SK-N-SH (cell line): Measurements from ENCODE around the gene CCL23. TPM values are rescaled to one million over a fixed set of nuclear protein-coding genes. Genes with fewer than 3 reads are reported as not detected.

ENCODE experiments used
- CTCF ChIA-PET: fragments of 300-600, 350-600 bp; formaldehyde crosslinking; extraction: SDS; loops from one replicate; lab custom pipeline; 2021; lab: Yijun Ruan, JAX
- POLR2A ChIA-PET: fragments of 350-600 bp; sonication (Branson Sonifier 250); formaldehyde crosslinking; extraction: SDS; loops from one replicate; lab custom pipeline; 2020; ENCODE audit warnings: antibody characterized with exemption, inconsistent platforms; lab: Yijun Ruan, JAX
- DNase-seq: peaks from one replicate; pipeline ENCODE4 v3.0.0; 2012
- H2AFZ ChIP-seq: fragments of 200-600 bp; sonication (generic); 2 replicates; pipeline ENCODE4 v1.8.1; 2016; ENCODE audit warnings: antibody characterized with exemption, mild to moderate bottlenecking, low read depth
- H3F3A ChIP-seq: fragments of 200-600 bp; sonication (generic); replicated peaks from 2 replicates; pipeline ENCODE3; 2016; ENCODE audit warnings: antibody characterized with exemption, mild to moderate bottlenecking; ENCODE audit not compliant: insufficient read depth
- H3K27ac ChIP-seq, 2 experiments: fragments of 200-500 bp in 1 of 2; fragments of 200-600 bp in 1 of 2; sonication (Bioruptor generic) in 1 of 2; sonication (generic), shearing (Covaris generic) in 1 of 2; 2 replicates each; pipeline versions ENCODE4 v1.5.1 to v1.6.1; 2014 to 2016; ENCODE audit warnings: low read depth in 2 of 2, inconsistent platforms in 1 of 2, low read length in 1 of 2, mild to moderate bottlenecking in 1 of 2, mixed read lengths in 1 of 2
- H3K27me3 ChIP-seq: fragments of 200-600 bp; sonication (generic), shearing (Covaris generic); 2 replicates; pipeline ENCODE4 v1.6.1; 2016; ENCODE audit warnings: mixed run types; ENCODE audit not compliant: insufficient read depth
- H3K36me3 ChIP-seq, 2 experiments: fragments of 200-500 bp in 1 of 2; fragments of 200-600 bp in 1 of 2; sonication (Bioruptor generic) in 1 of 2; sonication (generic) in 1 of 2; replicated peaks in 1 of 2; 2 replicates each; pipeline versions ENCODE3 to v1.5.1; 2014 to 2016; ENCODE audit warnings: low read length in 1 of 2, mild to moderate bottlenecking in 1 of 2; ENCODE audit not compliant: insufficient read depth in 2 of 2, control insufficient read depth in 1 of 2
- H3K4me1 ChIP-seq, 2 experiments: fragments of 200-500 bp in 1 of 2; fragments of 200-600 bp in 1 of 2; sonication (Bioruptor generic) in 1 of 2; sonication (generic), shearing (Covaris generic) in 1 of 2; 2 replicates each; pipeline versions ENCODE4 v1.5.1 to v1.6.1; 2014 to 2016; ENCODE audit warnings: low read depth in 1 of 2, low read length in 1 of 2, mixed run types in 1 of 2; ENCODE audit not compliant: insufficient read depth in 2 of 2, control insufficient read depth in 1 of 2
- H3K4me2 ChIP-seq: fragments of 200-600 bp; sonication (generic), shearing (Covaris generic); 2 replicates; pipeline ENCODE4 v1.6.1; 2017; ENCODE audit warnings: mixed run types
- H3K4me3 ChIP-seq, 2 experiments: fragments of 200-500 bp in 1 of 2; fragments of 200-600 bp in 1 of 2; sonication (Bioruptor generic) in 1 of 2; sonication (generic), shearing (Covaris generic) in 1 of 2; 2 replicates each; pipeline versions ENCODE4 v1.5.1 to v1.8.1; 2014 to 2016; ENCODE audit warnings: low read depth in 2 of 2, inconsistent platforms in 1 of 2, low read length in 1 of 2, mild to moderate bottlenecking in 1 of 2, mixed read lengths in 1 of 2, moderate library complexity in 1 of 2
- H3K79me2 ChIP-seq: fragments of 200-600 bp; sonication (generic); 2 replicates; pipeline ENCODE4 v1.8.1; 2017; ENCODE audit warnings: mild to moderate bottlenecking; ENCODE audit not compliant: insufficient read depth
- H3K9ac ChIP-seq: fragments of 200-600 bp; sonication (generic); 2 replicates; pipeline ENCODE4 v1.6.1; 2017; ENCODE audit warnings: mixed run types
- H3K9me2 ChIP-seq: fragments of 200-600 bp; sonication (generic); 2 replicates; pipeline ENCODE4 v1.6.1; 2017; ENCODE audit warnings: mixed run types
- H3K9me3 ChIP-seq: fragments of 200-600 bp; sonication (generic); 2 replicates; pipeline ENCODE4 v1.6.1; 2017; ENCODE audit warnings: mixed run types, mild to moderate bottlenecking, moderate library complexity
- H4K20me1 ChIP-seq: fragments of 200-600 bp; sonication (generic); 2 replicates; pipeline ENCODE4 v1.6.1; 2017; ENCODE audit warnings: mild to moderate bottlenecking, mixed run types; ENCODE audit not compliant: insufficient read depth
- CHD2 ChIP-seq: fragments of 150-350 bp; IDR thresholded peaks from 2 replicates; pipeline ENCODE4 v1.6.1; 2018; ENCODE audit warnings: low read length; ENCODE audit not compliant: partially characterized antibody
- ELF1 ChIP-seq: IDR thresholded peaks from 2 replicates; pipeline ENCODE4 v1.4.0; 2012
- EP300 ChIP-seq, 2 experiments: IDR thresholded peaks; 2 replicates each; pipeline versions ENCODE4 v1.4.0 to v1.6.1; 2012; ENCODE audit warnings: borderline replicate concordance in 1 of 2, low read depth in 1 of 2, low read length in 1 of 2
- EZH2phosphoT487 ChIP-seq: fragments of 200-600 bp; sonication (generic); IDR thresholded peaks from 2 replicates; pipeline ENCODE4 v1.6.1; 2017; ENCODE audit warnings: low read depth, mixed run types, mild to moderate bottlenecking, antibody characterized with exemption, moderate library complexity, borderline replicate concordance
- NFIC ChIP-seq: IDR thresholded peaks from 2 replicates; pipeline ENCODE4 v1.4.0; 2012; ENCODE audit warnings: borderline replicate concordance
- NRF1 ChIP-seq: IDR thresholded peaks from 2 replicates; pipeline ENCODE4 v1.6.1; 2012; ENCODE audit warnings: low read depth, mild to moderate bottlenecking, low read length
- RAD21 ChIP-seq: IDR thresholded peaks from 2 replicates; pipeline ENCODE4 v1.6.1; 2012; ENCODE audit warnings: mild to moderate bottlenecking, low read length
- RCOR1 ChIP-seq: fragments of 150-350 bp; IDR thresholded peaks from 2 replicates; pipeline ENCODE4 v1.6.1; 2017; ENCODE audit warnings: antibody characterized with exemption, low read length
- SMC3 ChIP-seq: IDR thresholded peaks from 2 replicates; pipeline ENCODE4 v1.6.1; 2012; ENCODE audit warnings: low read depth, low read length, improper control_type of control experiment
- YY1 ChIP-seq: IDR thresholded peaks from 2 replicates; pipeline ENCODE4 v1.4.0; 2012; ENCODE audit warnings: low read depth, mild to moderate bottlenecking
- WGBS: methylation state at CpG from one replicate; pipeline ENCODE4 v1.1.6; 2017; ENCODE audit warnings: low lambda C conversion rate; 5-methylcytosine and 5-hydroxymethylcytosine counted together
- polyA plus RNA-seq, 3 experiments: library from polyadenylated mRNA; depleted of rRNA; stranded (reverse); fragments of >200 nt; gene quantifications; 2 replicates each; pipeline ENCODE4 v1.2.3, GENCODE V29; 2012
- TF ChIP-seq, protein P1 (sequence below): IDR thresholded peaks from 2 replicates; pipeline ENCODE4 v1.4.0; 2012; ENCODE audit warnings: low read depth, borderline replicate concordance
- TF ChIP-seq, protein P2 (sequence below): IDR thresholded peaks from 2 replicates; pipeline ENCODE4 v1.6.1; 2012; ENCODE audit warnings: mild to moderate bottlenecking, low read depth, low read length, moderate library complexity
- TF ChIP-seq, protein P3 (sequence below): fragments of 150-350 bp; IDR thresholded peaks from 2 replicates; pipeline ENCODE4 v1.6.1; 2016; ENCODE audit warnings: mild to moderate bottlenecking, low read depth, low read length
- TF ChIP-seq, protein P4 (sequence below): IDR thresholded peaks from 2 replicates; pipeline ENCODE4; 2012
- TF ChIP-seq, protein P5 (sequence below): fragments of 150-350 bp; IDR thresholded peaks from 2 replicates; pipeline ENCODE4 v1.6.1; 2017; ENCODE audit warnings: antibody characterized with exemption, low read length, low read depth, borderline replicate concordance

The CCL23 gene
- polyA plus RNA-seq, 1 of the 3 experiments (the other 2 are of a cell fraction) = not detected

DNA sequence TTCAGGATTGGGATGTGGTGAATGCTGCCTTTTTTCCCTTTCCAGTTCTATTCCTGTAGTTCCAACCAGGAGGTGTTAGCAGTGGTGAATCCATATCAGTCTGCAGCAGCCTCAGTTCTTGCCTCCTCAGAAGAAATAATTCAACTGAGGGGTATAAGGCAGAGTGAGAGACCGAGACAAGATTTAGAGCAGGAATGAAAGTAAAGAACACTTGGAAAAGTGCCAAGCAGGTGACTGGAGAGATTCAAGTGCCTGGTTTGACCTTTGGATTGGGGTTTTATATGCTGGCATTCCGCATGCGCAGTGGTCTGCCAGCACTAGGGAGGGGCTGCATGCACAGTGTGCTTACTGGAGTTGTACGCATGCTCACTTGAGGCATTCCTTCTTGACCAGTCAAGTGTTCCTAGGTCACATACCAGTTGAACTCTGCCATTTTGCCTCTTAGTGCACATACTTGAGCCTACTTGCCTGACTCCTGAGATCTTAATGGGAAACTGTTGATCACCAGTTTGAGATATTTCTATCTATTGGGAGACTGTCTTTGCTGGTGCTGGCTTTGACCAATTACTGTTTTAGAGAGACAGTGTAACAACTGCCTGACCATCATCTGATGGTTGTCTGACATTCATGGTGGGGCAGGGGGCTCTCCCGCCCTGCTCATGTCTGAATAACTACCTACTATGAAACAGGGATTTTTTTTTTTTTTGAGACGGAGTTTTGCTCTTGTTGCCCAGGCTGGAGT, 15.7 kb downstream of the CCL23 start (continued):
- TF ChIP-seq EZH2phosphoT487 = no peak
- TF ChIP-seq, protein P1, sequence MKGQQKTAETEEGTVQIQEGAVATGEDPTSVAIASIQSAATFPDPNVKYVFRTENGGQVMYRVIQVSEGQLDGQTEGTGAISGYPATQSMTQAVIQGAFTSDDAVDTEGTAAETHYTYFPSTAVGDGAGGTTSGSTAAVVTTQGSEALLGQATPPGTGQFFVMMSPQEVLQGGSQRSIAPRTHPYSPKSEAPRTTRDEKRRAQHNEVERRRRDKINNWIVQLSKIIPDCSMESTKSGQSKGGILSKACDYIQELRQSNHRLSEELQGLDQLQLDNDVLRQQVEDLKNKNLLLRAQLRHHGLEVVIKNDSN = no peak
- no peak for TF ChIP-seq ELF1
- TF ChIP-seq YY1 = no peak
- no peak for TF ChIP-seq SMC3
- TF ChIP-seq EP300 (IDR thresholded peaks at IDR 0.05; ENCODE audit: borderline replicate concordance in 1 of 2, low read depth in 1 of 2, low read length in 1 of 2) = no peak
- no peak for TF ChIP-seq RCOR1
- no peak for TF ChIP-seq NFIC
- TF ChIP-seq, protein P2, sequence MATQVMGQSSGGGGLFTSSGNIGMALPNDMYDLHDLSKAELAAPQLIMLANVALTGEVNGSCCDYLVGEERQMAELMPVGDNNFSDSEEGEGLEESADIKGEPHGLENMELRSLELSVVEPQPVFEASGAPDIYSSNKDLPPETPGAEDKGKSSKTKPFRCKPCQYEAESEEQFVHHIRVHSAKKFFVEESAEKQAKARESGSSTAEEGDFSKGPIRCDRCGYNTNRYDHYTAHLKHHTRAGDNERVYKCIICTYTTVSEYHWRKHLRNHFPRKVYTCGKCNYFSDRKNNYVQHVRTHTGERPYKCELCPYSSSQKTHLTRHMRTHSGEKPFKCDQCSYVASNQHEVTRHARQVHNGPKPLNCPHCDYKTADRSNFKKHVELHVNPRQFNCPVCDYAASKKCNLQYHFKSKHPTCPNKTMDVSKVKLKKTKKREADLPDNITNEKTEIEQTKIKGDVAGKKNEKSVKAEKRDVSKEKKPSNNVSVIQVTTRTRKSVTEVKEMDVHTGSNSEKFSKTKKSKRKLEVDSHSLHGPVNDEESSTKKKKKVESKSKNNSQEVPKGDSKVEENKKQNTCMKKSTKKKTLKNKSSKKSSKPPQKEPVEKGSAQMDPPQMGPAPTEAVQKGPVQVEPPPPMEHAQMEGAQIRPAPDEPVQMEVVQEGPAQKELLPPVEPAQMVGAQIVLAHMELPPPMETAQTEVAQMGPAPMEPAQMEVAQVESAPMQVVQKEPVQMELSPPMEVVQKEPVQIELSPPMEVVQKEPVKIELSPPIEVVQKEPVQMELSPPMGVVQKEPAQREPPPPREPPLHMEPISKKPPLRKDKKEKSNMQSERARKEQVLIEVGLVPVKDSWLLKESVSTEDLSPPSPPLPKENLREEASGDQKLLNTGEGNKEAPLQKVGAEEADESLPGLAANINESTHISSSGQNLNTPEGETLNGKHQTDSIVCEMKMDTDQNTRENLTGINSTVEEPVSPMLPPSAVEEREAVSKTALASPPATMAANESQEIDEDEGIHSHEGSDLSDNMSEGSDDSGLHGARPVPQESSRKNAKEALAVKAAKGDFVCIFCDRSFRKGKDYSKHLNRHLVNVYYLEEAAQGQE = no peak
- TF ChIP-seq NRF1 = no peak
- TF ChIP-seq, protein P3, sequence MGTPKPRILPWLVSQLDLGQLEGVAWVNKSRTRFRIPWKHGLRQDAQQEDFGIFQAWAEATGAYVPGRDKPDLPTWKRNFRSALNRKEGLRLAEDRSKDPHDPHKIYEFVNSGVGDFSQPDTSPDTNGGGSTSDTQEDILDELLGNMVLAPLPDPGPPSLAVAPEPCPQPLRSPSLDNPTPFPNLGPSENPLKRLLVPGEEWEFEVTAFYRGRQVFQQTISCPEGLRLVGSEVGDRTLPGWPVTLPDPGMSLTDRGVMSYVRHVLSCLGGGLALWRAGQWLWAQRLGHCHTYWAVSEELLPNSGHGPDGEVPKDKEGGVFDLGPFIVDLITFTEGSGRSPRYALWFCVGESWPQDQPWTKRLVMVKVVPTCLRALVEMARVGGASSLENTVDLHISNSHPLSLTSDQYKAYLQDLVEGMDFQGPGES = no peak

DNA sequence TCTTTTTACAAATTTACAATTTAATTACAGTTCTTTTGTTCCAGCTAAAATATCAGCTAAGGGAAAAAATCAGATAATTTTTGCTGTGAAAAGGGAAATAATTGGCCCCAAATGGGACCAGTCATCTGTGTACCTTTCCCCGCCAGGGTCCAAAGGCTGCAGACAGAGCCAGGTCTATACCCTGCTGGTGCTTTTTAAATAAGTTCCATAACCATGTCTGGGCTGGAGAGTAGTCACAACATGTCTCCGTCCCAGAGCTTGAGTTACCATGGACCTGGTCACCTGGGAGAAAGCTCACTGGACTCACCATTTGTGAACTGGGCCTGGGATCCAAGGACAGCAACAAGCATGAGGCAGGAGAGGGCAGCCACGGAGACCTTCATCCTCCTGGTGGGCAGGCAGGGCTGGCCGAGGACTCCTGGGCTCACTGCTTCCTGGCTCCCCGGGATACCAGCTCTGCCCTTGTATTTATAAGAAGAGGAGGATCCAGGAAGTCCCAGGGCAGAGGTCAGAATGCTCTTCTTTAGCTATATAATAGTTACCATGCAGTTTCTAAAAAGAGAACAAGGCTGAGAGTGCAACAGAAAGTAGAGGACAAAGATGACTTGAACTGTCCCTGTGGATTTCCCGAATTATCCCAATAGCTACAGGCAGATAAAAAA, 16.5 kb downstream of the CCL23 start, which contains the start of gene CCL15:
Gene CCL15 (minus strand): TSS at position 444 of the 662 bp plus-strand sequence. CDS start 61 bp downstream, at position 383.
- Histone ChIP-seq H3K4me3 (no peak within 1 kb of the TSS), H3K9me3 (no peaks in the 10 kb centered on the region), H2AFZ (no peak within 1 kb of the TSS), H3K27ac (no peak within 1 kb of the TSS), H3F3A (no peaks in the 10 kb centered on the region), H3K4me1 (no peaks in the 10 kb centered on the region), H3K9me2 (no peaks in the 10 kb centered on the region), H3K36me3 (no peaks in the 10 kb centered on the region), H4K20me1 (no peaks in the 10 kb centered on the region), H3K27me3 (no peaks in the 10 kb centered on the region; the same call in 1 of the 2 replicates), H3K79me2 (no peaks in the 10 kb centered on the region), H3K4me2 (no peak within 1 kb of the TSS), H3K9ac (no peak within 1 kb of the TSS)
- POLR2A ChIA-PET = no interaction called here
- DNase-seq = no peak
- WGBS = 16% methylated on average over 6 of the region's 6 CpGs
- CTCF ChIA-PET = no interaction called here
- TF ChIP-seq, protein P4, sequence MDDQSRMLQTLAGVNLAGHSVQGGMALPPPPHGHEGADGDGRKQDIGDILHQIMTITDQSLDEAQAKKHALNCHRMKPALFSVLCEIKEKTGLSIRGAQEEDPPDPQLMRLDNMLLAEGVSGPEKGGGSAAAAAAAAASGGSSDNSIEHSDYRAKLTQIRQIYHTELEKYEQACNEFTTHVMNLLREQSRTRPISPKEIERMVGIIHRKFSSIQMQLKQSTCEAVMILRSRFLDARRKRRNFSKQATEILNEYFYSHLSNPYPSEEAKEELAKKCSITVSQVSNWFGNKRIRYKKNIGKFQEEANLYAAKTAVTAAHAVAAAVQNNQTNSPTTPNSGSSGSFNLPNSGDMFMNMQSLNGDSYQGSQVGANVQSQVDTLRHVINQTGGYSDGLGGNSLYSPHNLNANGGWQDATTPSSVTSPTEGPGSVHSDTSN = no peak
- TF ChIP-seq CHD2 (no peak), ELF1 (no peak), RAD21 (no peak), EZH2phosphoT487 (no peak)
- TF ChIP-seq, protein P1 = no peak
- TF ChIP-seq, protein P3 = no peak
- TF ChIP-seq, protein P5, sequence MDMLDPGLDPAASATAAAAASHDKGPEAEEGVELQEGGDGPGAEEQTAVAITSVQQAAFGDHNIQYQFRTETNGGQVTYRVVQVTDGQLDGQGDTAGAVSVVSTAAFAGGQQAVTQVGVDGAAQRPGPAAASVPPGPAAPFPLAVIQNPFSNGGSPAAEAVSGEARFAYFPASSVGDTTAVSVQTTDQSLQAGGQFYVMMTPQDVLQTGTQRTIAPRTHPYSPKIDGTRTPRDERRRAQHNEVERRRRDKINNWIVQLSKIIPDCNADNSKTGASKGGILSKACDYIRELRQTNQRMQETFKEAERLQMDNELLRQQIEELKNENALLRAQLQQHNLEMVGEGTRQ = no peak
